K562 (cell line): ENCODE measurements around the gene SCEL. TPM values are rescaled to one million over a fixed set of nuclear protein-coding genes. Genes with fewer than 3 reads are reported as not detected.

Experiments used
- ATAC-seq: fragments of 200-7000 bp; cut with Tn5 transposase; 3 replicates; pipeline ENCODE4 v1.9.1; 2020; ENCODE audit warnings: moderate library complexity
- BruUV-seq: library from RNA; stranded (reverse); fragments of 400-500 nt; replicated peaks from 2 replicates; lab custom pipeline; 2021; lab: Mats Ljungman, UMichigan
- CTCF ChIA-PET: fragments of 300-600 bp; formaldehyde crosslinking; extraction: SDS; loops from one replicate; lab custom pipeline; 2021; ENCODE audit warnings: low intra/inter-chr PET ratio; lab: Yijun Ruan, JAX
- POLR2A ChIA-PET: fragments of 300-600, 350-650 bp; sonication (Branson Sonifier 250); formaldehyde crosslinking; extraction: SDS; loops from one replicate; lab custom pipeline; 2021; ENCODE audit warnings: antibody characterized with exemption, inconsistent platforms; lab: Yijun Ruan, JAX
- DNase-seq, 4 experiments: peaks; one replicate each; pipeline versions ENCODE4 v3.0.0 to v3.0.0-alpha.2; 2011 to 2018; ENCODE audit warnings: low spot score in 3 of 4, mixed read lengths in 3 of 4; ENCODE audit errors: extremely low read depth in 1 of 4
- FAIRE-seq: peaks from 2 replicates; lab custom pipeline; 2011; peaks lifted over from hg19 to GRCh38; lab: Jason Lieb, UNC
- H2AFZ ChIP-seq: 2 replicates; pipeline ENCODE4 v1.6.0; 2011; ENCODE audit warnings: low read depth, low read length, control low read depth, inconsistent platforms
- H3K27ac ChIP-seq: fragments of 200-600 bp; 3 replicates; pipeline ENCODE4 v1.8.0; 2011; ENCODE audit warnings: low read depth, mild to moderate bottlenecking, control low read depth, inconsistent platforms, low read length, moderate library complexity, mixed read lengths; ENCODE audit errors: extremely low read depth
- H3K27me3 ChIP-seq, 2 experiments: fragments of 300-600 bp in 1 of 2; 2 replicates in 1 of 2; 3 replicates in 1 of 2; pipeline versions ENCODE4 v1.6.0 to v1.8.0; 2011; ENCODE audit warnings: inconsistent platforms in 2 of 2, low read length in 2 of 2, mild to moderate bottlenecking in 1 of 2, mixed read lengths in 1 of 2, moderate library complexity in 1 of 2; ENCODE audit not compliant: control insufficient read depth in 2 of 2, insufficient read depth in 2 of 2
- H3K36me3 ChIP-seq: fragments of 300-600 bp; 3 replicates; pipeline ENCODE4 v1.8.0; 2011; ENCODE audit warnings: mild to moderate bottlenecking, low read length, inconsistent platforms; ENCODE audit not compliant: control insufficient read depth, insufficient read depth
- H3K4me1 ChIP-seq, 2 experiments: fragments of 200-600 bp in 1 of 2; replicated peaks in 1 of 2; 2 replicates in 1 of 2; 3 replicates in 1 of 2; pipeline versions ENCODE4 v1.5.1 to v1.8.0; 2011; ENCODE audit warnings: inconsistent platforms in 2 of 2, low read length in 2 of 2, mild to moderate bottlenecking in 1 of 2, mixed read lengths in 1 of 2, moderate library complexity in 1 of 2; ENCODE audit not compliant: control insufficient read depth in 2 of 2, insufficient read depth in 2 of 2
- H3K4me2 ChIP-seq: 2 replicates; pipeline ENCODE4 v1.6.1; 2011; ENCODE audit warnings: low read length, control low read depth, inconsistent platforms, mixed read lengths; ENCODE audit not compliant: insufficient read depth
- H3K4me3 ChIP-seq: fragments of 200-600 bp; sonication (generic), shearing (Covaris generic); 2 replicates; pipeline ENCODE4 v1.5.1; 2016; ENCODE audit warnings: control low read depth, inconsistent platforms
- H3K79me2 ChIP-seq: fragments of 200-600 bp; 3 replicates; pipeline ENCODE4 v1.8.0; 2011; ENCODE audit warnings: low read length, inconsistent platforms; ENCODE audit not compliant: control insufficient read depth, insufficient read depth
- H3K9ac ChIP-seq, 2 experiments: 2 replicates each; pipeline versions ENCODE4 v1.6.0 to v1.6.1; 2011; ENCODE audit warnings: low read depth in 2 of 2, low read length in 2 of 2, control low read depth in 1 of 2, inconsistent platforms in 1 of 2, mild to moderate bottlenecking in 1 of 2, mixed read lengths in 1 of 2; ENCODE audit not compliant: insufficient read depth in 1 of 2
- H3K9me1 ChIP-seq: one replicate; pipeline ENCODE4 v1.6.0; 2011; ENCODE audit warnings: inconsistent platforms, mild to moderate bottlenecking, low read length, moderate library complexity; ENCODE audit not compliant: control insufficient read depth, insufficient read depth
- H3K9me3 ChIP-seq: replicated peaks from 2 replicates; pipeline ENCODE4 v1.5.1; 2011; ENCODE audit warnings: low read depth, low read length, inconsistent platforms; ENCODE audit not compliant: control insufficient read depth, insufficient read depth
- H4K20me1 ChIP-seq: replicated peaks from 2 replicates; pipeline ENCODE4 v1.6.1; 2011; ENCODE audit warnings: low read length, inconsistent platforms, mixed read lengths; ENCODE audit not compliant: control insufficient read depth, insufficient read depth
- EGR1 ChIP-seq: fragments of 450-650 bp; conservative IDR thresholded peaks from 2 replicates; pipeline ENCODE4 v1.6.1; 2017; ENCODE audit warnings: mild to moderate bottlenecking
- GATAD2A ChIP-seq: fragments of 450-650 bp; IDR thresholded peaks from 2 replicates; pipeline ENCODE4 v1.6.1; 2017
- NR0B1 ChIP-seq: fragments of 450-650 bp; IDR thresholded peaks from one replicate; pipeline ENCODE4 v1.6.1; 2018; ENCODE audit warnings: mild to moderate bottlenecking, moderate library complexity; ENCODE audit not compliant: partially characterized antibody
- RNF219 ChIP-seq: fragments of 250-450 bp; sonication (Bioruptor Pico); IDR thresholded peaks from 2 replicates; pipeline ENCODE4 v1.5.0; 2022; ENCODE audit warnings: mild to moderate bottlenecking
- TAF15 ChIP-seq: fragments of 200-400 bp; formaldehyde crosslinking; IDR thresholded peaks from 2 replicates; pipeline ENCODE4 v1.6.1; 2017; ENCODE audit warnings: mild to moderate bottlenecking, low read depth, low read length, moderate library complexity
- THRAP3 ChIP-seq: fragments of 450-650 bp; IDR thresholded peaks from 2 replicates; pipeline ENCODE4 v1.6.1; 2016; ENCODE audit warnings: mild to moderate bottlenecking, inconsistent platforms, borderline replicate concordance
- ZFP91 ChIP-seq: sonication (generic); formaldehyde crosslinking; IDR thresholded peaks from 2 replicates; pipeline ENCODE4 v1.8.0; 2022; ENCODE audit warnings: mild to moderate bottlenecking, missing genetic modification reagents
- WGBS: fragments of 100-300 bp; shearing (Covaris generic); methylation state at CpG from one replicate; pipeline ENCODE4 v1.1.6; 2016; ENCODE audit warnings: low coverage, mixed read lengths; ENCODE audit not compliant: insufficient coverage; ENCODE audit errors: missing lambda C conversion rate; 5-methylcytosine and 5-hydroxymethylcytosine counted together
- in situ Hi-C: fragments of 300-500 bp; cut with MboI; formaldehyde crosslinking; loops from 4 replicates; pipeline ENCODE4 v1.15.0; 2018; ENCODE audit warnings: inconsistent platforms, mixed read lengths
- intact Hi-C: fragments of 100-400 bp; cut with micrococcal nuclease; formaldehyde crosslinking; loops from 2 replicates; pipeline ENCODE4 v1.14.2; 2022
- polyA plus RNA-seq, 8 experiments: library from polyadenylated mRNA; depleted of rRNA in 4 of 8; stranded (reverse) in 5 of 8; unstranded in 3 of 8; fragments of >200 nt; fragmentation: Nextera tagmentation in 2 of 8; fragmentation: Illumina TruSeq in 1 of 8; extraction: Ambion mirVana in 2 of 8; extraction: Trizol in 1 of 8; gene quantifications; 2 replicates each; pipeline versions ENCODE4 v1.2.1 to v1.2.3, GENCODE V29; 2011 to 2014; ENCODE audit warnings: inconsistent platforms in 1 of 8, missing spikeins in 1 of 8
- total RNA-seq, 7 experiments: library from RNA; depleted of rRNA in 6 of 7; stranded (reverse); fragments of >200 nt in 6 of 7; fragmentation: Illumina TruSeq in 2 of 7; extraction: Trizol in 2 of 7; gene quantifications; 2 replicates each; pipeline versions ENCODE4 v1.2.1 to v1.2.3, GENCODE V29; 2011 to 2021; ENCODE audit warnings: low replicate concordance in 1 of 7

SCEL gene
- total and polyA plus RNA-seq, 9 of the 15 experiments (the other 6 are each of a cell fraction or from before 2014, with no cell fraction given), result not detected

- FAIRE-seq, result no peak
- H3K4me1 ChIP-seq, result no peaks in the 10 kb centered on the region
- H2AFZ ChIP-seq, result no peak overlapping the region
- WGBS, result 0% methylated on average over 2 of the region's 2 CpGs
- H3K9me3 ChIP-seq, result no peaks in the 10 kb centered on the region
- no peak overlapping the region for H3K4me2 ChIP-seq
- TF ChIP-seq TAF15, result no peak
- no peak for TF ChIP-seq EGR1
- no peak for TF ChIP-seq THRAP3
- no peak for TF ChIP-seq GATAD2A
- no peak for TF ChIP-seq ZFP91 (CRISPR knock-in tag)
- no peak for TF ChIP-seq RNF219 (CRISPR knock-in tag)
- no peak for TF ChIP-seq NR0B1
- intact Hi-C loops, result no loop called here
- H3K9ac ChIP-seq, result no peak overlapping the region
- in situ Hi-C loops, result no loop called here
- H3K36me3 ChIP-seq, result no peaks in the 10 kb centered on the region
- no peak overlapping the region for H3K27ac ChIP-seq
- DNase-seq, result no peak
- POLR2A ChIA-PET, result interaction anchor here (1.0 kb wide), 1 partner anchor 10 kb away, joined by 4 read pairs; no protein-coding TSS in a partner anchor
- no TSS peak for BruUV-seq
- no peaks in the 10 kb centered on the region for H3K79me2 ChIP-seq
- H3K9me1 ChIP-seq, result no peaks in the 10 kb centered on the region
- no peak for ATAC-seq
- CTCF ChIA-PET, result no interaction called here
- no peaks in the 10 kb centered on the region for H3K27me3 ChIP-seq
- no peak overlapping the region for H3K4me3 ChIP-seq
- H4K20me1 ChIP-seq, result no peaks in the 10 kb centered on the region
Observed at GRCh38 chr13:77515785-77516184, 19.7 kb upstream of the SCEL start.
